IPS-20b (cell line): ENCODE measurements around the gene CNTN4.

ENCODE experiments used
- H3K27ac ChIP-seq: one replicate; pipeline ENCODE4 v1.5.1; 2013; ENCODE audit warnings: low read length
- H3K27me3 ChIP-seq: 2 replicates; pipeline ENCODE4 v1.6.1; 2013; ENCODE audit warnings: mild to moderate bottlenecking, low read length, inconsistent platforms; ENCODE audit not compliant: insufficient read depth
- H3K36me3 ChIP-seq: 2 replicates; pipeline ENCODE4 v1.6.1; 2013; ENCODE audit warnings: low read depth, mild to moderate bottlenecking, inconsistent platforms, low read length, moderate library complexity; ENCODE audit not compliant: insufficient read depth
- H3K4me1 ChIP-seq: 2 replicates; pipeline ENCODE4 v1.6.1; 2013; ENCODE audit warnings: mild to moderate bottlenecking, control low read depth, inconsistent platforms, low read length, moderate library complexity; ENCODE audit not compliant: insufficient read depth
- H3K4me3 ChIP-seq: 2 replicates; pipeline ENCODE4 v1.5.1; 2013; ENCODE audit warnings: mild to moderate bottlenecking, low read length, inconsistent platforms
- H3K9ac ChIP-seq: 2 replicates; pipeline ENCODE4 v1.6.1; 2013; ENCODE audit warnings: low read depth, mild to moderate bottlenecking, inconsistent platforms, low read length, moderate library complexity
- H3K9me3 ChIP-seq: 2 replicates; pipeline ENCODE4 v1.6.1; 2013; ENCODE audit warnings: mild to moderate bottlenecking, low read depth, low read length, inconsistent platforms; ENCODE audit not compliant: insufficient read depth

Gene CNTN4

DNA sequence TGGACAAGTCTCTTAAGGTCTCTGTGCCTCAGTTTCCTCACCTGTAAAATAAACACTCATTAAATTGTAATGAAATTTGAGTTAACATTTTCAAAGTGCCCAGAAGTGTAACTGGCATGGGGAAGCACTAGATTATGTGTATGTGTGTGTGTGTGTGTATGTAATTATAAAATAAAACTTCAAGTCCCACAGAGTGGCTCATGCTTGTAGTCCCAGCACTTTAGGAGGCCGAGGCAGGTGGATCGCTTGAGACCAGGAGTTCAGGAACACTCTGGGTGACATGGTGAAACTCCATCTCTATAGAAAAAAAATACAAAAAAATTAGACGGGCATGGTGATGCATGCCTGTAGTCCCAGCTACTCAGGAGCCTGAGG is 608.2 kb downstream of the CNTN4 start:
- Histone ChIP-seq H3K27ac (no peak overlapping the region), H3K4me3 (no peak overlapping the region), H3K9me3 (no peaks in the 10 kb centered on the region), H3K36me3 (no peaks in the 10 kb centered on the region), H3K9ac (no peak overlapping the region), H3K4me1 (no peaks in the 10 kb centered on the region), H3K27me3 (no peaks in the 10 kb centered on the region)

DNA sequence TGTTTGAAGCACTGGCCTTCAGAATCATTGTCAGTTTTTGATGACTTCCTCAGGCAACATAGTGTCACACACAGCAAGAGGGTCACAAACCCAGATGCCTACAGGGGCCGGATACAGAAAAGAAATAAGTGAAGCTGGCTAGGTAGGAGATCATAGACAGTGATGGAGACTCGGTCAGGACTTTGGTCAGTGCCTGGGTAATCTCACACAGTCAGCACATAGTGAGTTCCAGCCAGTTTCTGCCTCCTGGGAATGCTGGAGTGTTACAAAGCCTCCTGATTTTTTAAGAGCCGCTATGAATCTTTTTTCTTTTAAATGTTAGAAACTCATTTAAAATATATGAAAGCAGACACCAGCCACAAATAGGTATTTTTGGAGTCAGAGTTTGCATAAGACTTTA is 612.4 kb downstream of the CNTN4 start:
- no peak overlapping the region for H3K9ac ChIP-seq
- H3K9me3 ChIP-seq, result no peaks in the 10 kb centered on the region
- no peak overlapping the region for H3K27ac ChIP-seq
- H3K36me3 ChIP-seq, result no peaks in the 10 kb centered on the region
- H3K4me1 ChIP-seq, result no peaks in the 10 kb centered on the region
- no peak overlapping the region for H3K4me3 ChIP-seq
- H3K27me3 ChIP-seq, result no peaks in the 10 kb centered on the region

DNA sequence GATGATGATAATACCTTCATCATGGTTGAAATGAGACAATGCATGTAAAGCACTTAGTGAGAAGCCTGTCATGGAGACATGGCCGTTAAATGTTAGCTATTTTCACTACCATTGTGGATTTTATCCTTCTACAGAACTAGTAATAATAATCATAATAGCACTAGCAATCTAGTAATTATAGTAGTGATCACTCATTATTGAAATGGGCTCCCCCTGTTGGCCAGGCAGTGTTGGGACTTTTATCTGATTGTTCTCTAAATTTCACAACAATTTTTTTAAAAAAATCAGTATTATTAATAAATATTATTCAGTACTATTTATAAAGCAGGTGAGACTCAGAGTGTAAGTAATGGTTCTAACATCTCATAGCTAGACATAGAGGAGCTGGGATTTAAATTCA is 615.3 kb downstream of the CNTN4 start:
- no peaks in the 10 kb centered on the region for H3K36me3 ChIP-seq
- H3K9me3 ChIP-seq, result no peaks in the 10 kb centered on the region
- no peaks in the 10 kb centered on the region for H3K27me3 ChIP-seq
- no peak overlapping the region for H3K9ac ChIP-seq
- no peaks in the 10 kb centered on the region for H3K4me1 ChIP-seq
- no peak overlapping the region for H3K27ac ChIP-seq
- H3K4me3 ChIP-seq, result no peak overlapping the region

DNA sequence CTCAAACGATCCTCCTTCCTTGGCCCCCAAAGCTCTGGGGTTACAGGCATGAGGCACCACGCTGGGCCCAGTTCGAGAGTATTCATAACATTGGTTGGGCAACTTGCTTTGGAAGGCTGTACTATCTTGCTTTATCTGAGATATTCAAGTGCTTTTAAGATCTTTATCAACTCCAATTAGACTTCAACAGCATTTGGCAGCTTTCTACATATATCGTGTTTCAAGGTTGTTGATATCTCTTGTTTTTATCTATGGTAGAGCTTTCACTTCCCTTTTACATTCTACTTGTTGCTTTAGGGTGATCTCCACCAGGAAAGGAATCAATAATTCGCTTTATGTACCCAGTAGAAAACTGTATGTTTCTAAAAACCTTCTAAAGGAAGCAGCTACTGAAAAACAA is 616.2 kb downstream of the CNTN4 start:
- no peaks in the 10 kb centered on the region for H3K4me1 ChIP-seq
- H3K36me3 ChIP-seq, result no peaks in the 10 kb centered on the region
- no peak overlapping the region for H3K27ac ChIP-seq
- no peaks in the 10 kb centered on the region for H3K9me3 ChIP-seq
- H3K4me3 ChIP-seq, result no peak overlapping the region
- H3K27me3 ChIP-seq, result no peaks in the 10 kb centered on the region
- no peak overlapping the region for H3K9ac ChIP-seq

DNA sequence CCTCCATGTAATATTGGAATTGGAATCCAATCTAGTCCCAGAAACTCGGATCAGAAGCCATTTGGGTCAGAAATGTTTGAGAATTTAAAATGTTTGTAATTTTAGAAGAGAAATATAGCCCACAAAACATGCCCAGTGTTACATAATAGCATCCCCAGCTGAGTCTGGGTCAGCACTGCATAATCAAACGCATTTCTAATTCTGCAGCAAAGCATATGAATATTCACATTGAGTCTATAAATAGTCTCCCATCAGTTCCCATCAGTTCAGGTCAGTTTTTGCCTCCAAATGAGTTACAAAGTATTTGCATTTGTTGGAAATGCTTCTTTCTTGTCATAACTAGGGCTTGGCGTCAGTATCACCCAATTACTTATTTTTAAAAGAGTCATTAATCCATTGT is 628.4 kb downstream of the CNTN4 start:
- H3K27me3 ChIP-seq, result no peaks in the 10 kb centered on the region
- no peak overlapping the region for H3K27ac ChIP-seq
- no peak overlapping the region for H3K9ac ChIP-seq
- H3K4me3 ChIP-seq, result no peak overlapping the region
- peaks cover 8% of the 10 kb centered on the region; the same call in 1 of the 2 replicates for H3K4me1 ChIP-seq
- H3K9me3 ChIP-seq, result no peaks in the 10 kb centered on the region
- no peaks in the 10 kb centered on the region for H3K36me3 ChIP-seq

DNA sequence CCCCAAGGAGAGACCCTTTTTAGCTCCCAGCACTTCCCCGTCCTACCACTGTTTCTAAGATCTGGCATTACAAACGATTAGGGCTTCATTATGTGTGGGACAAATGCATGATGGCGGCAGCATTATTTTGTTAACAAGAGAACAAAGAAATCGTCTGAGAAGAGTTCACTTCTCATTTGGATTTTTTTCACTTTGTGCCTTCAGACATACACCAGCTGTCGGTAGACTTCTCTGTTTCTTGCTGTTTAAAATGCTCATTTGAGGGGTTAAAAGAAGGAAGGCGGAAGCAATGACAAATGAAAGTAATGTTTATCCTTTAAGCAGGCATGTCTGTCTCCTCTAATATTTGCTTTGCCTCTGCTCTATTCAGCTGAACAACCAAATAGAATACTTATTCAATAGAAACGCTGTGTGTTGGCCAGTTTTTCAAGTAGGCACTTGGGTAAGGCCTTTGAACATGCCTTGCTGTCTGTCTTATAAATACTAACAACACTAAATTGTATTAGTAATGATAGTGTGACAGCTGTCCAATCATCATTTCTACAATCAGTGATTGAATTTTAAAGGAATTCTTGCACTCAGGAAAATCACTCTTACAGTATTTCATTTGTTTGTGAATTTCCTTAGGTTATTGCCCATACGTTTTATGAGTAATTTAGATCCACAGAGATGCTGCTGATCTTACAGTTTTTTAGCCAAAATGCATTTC is 629.1 kb downstream of the CNTN4 start:
- Histone ChIP-seq H3K9ac (no peak overlapping the region), H3K27me3 (no peaks in the 10 kb centered on the region), H3K4me1 (peaks cover 8% of the 10 kb centered on the region; the same call in 1 of the 2 replicates), H3K27ac (no peak overlapping the region), H3K36me3 (no peaks in the 10 kb centered on the region), H3K9me3 (no peaks in the 10 kb centered on the region), H3K4me3 (no peak overlapping the region)

DNA sequence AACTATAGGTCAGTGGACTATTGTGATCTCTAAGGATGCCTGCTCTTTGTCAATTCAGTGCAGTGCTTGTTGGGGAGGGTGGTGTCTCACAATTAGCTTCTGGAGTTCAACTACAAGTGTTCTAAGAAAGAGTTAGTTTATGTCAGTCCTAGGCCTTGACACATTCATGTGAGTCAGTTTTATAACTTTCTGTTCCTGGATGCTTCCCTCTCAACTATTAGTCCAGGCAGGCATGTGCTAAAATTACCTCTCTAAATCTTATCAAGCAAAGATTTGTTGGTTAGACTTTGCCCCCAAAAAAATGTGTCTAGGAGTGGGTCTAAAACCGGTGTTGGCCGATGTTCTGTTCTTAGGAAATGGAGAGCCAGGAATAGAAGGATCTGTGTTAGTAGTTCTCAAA is 633.2 kb downstream of the CNTN4 start:
- H3K9ac ChIP-seq, result no peak overlapping the region
- H3K4me1 ChIP-seq, result no peaks in the 10 kb centered on the region
- no peak overlapping the region for H3K27ac ChIP-seq
- no peaks in the 10 kb centered on the region for H3K27me3 ChIP-seq
- H3K36me3 ChIP-seq, result no peaks in the 10 kb centered on the region
- no peak overlapping the region for H3K4me3 ChIP-seq
- H3K9me3 ChIP-seq, result no peaks in the 10 kb centered on the region

DNA sequence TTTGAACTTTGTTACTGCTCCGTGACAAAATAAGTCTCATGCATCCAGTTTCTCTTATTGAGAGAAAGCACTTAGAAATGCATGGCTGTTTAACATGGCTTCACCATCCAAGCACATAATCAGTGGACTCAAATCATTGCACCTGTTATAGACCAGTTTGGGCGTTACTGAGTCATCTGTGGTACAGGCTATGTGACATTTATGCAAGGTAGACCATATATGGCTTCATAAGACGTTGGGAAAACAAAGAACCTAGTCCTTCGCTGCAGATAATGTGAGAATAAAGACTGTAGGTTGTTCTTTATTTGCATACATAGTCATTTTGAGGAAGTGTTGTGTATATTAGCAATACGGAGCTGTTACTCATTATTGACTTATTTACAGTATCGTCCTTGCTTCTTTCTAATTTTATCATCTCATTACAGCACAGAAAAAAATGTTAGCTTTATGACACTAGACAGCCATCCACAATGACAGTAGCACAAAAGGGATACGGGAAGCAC is 636.8 kb downstream of the CNTN4 start:
- H3K27me3 ChIP-seq, result no peaks in the 10 kb centered on the region
- H3K4me3 ChIP-seq, result no peak overlapping the region
- H3K9me3 ChIP-seq, result no peaks in the 10 kb centered on the region
- H3K27ac ChIP-seq, result no peak overlapping the region
- no peaks in the 10 kb centered on the region for H3K4me1 ChIP-seq
- no peaks in the 10 kb centered on the region for H3K36me3 ChIP-seq
- H3K9ac ChIP-seq, result no peak overlapping the region

DNA sequence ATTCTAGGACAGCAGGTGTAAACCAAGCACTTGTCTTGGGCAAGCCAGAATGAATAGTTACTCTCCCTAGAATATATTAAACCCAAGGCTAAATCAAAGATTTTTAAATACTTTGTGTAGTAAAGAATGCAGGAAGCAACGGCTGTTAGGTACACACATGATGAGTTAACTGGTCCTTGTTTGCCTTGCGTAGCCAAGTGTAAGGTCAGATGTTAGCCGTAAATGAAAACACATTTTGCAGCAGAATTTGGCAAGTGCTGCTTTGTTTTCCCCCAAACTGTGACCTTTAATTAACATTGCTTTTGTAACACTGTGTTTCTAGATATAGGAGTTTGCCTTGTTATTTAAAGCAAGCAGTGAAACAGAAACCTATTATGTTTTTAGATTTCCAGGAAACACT is 642.9 kb downstream of the CNTN4 start:
- no peak overlapping the region for H3K27ac ChIP-seq
- no peaks in the 10 kb centered on the region for H3K36me3 ChIP-seq
- H3K4me1 ChIP-seq, result no peaks in the 10 kb centered on the region; the same call in 1 of the 2 replicates
- no peaks in the 10 kb centered on the region for H3K9me3 ChIP-seq
- H3K27me3 ChIP-seq, result no peaks in the 10 kb centered on the region
- no peak overlapping the region for H3K4me3 ChIP-seq
- no peak overlapping the region for H3K9ac ChIP-seq

DNA sequence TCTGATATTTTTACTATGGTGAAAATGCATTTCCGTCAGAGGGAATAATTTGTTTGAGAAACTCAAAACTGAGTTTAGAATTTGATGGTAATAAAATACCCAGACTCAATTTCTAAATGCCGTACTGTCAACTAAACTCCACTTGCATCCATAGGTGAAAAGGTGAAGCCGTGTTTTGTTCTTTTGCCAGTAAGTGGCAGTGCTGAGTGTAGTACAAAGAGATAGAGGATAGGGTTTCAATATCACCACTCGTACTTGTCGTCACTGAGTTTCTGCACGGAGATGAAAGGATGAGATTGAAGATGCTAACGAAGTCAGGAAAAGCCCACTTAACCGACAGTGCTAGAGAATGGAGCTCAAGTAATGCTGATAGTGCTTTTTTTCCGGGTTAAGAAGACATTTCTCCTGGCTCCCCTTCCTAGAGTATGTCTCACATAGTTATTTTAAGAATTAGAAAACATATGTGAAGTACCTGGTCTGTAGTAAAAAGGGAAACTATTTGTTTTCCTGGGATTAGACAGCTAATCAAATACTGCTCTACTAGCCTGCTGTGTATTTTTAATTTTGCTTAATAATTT is 666.4 kb downstream of the CNTN4 start:
- Histone ChIP-seq H3K4me1 (peaks cover 4% of the 10 kb centered on the region; the same call in 1 of the 2 replicates), H3K4me3 (no peak overlapping the region), H3K36me3 (no peaks in the 10 kb centered on the region), H3K27ac (no peak overlapping the region), H3K9me3 (no peaks in the 10 kb centered on the region), H3K9ac (no peak overlapping the region), H3K27me3 (no peaks in the 10 kb centered on the region)

DNA sequence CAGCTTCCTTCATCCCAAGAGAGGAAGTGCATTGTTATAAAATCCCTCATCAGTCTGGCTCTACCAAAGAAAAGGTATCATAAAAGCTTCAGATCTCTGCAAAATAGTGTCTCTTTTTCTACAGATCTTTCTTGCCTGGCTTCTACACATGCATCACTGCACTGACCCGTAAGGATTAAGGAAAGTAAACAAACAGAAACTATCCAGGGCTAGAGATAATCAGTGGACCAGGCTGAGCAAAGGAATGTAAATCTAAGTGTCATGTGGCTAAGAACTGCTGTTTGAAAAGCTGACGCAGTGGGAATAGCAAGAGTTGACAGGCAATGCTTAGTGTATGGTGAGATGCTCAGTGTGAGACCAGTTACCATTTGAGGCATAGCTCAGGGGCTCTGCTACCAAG is 671.8 kb downstream of the CNTN4 start:
- Histone ChIP-seq H3K4me3 (no peak overlapping the region), H3K9me3 (no peaks in the 10 kb centered on the region), H3K9ac (no peak overlapping the region), H3K27ac (no peak overlapping the region), H3K4me1 (peaks cover 12% of the 10 kb centered on the region; the same call in 1 of the 2 replicates), H3K27me3 (no peaks in the 10 kb centered on the region), H3K36me3 (no peaks in the 10 kb centered on the region)

DNA sequence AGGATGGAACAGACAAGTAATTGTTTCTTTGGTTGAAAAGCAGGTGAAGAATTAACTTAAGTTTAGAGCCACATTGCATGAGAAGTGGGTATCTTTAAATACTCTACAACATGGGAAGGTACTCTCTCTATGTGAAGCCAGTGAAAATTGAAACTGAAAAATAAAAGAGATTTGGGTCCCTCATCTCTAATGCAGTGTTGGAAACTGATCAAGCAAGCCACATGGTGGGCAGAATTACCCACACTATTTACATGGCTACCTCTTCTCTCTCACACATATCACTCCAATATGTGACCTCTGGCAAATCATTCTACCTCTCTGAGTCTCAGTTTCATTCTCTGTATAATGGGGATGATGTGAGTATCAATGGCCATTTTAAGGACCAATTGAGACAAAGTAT is 672.5 kb downstream of the CNTN4 start:
- H3K9me3 ChIP-seq, result no peaks in the 10 kb centered on the region
- H3K4me3 ChIP-seq, result no peak overlapping the region
- H3K27ac ChIP-seq, result no peak overlapping the region
- H3K36me3 ChIP-seq, result no peaks in the 10 kb centered on the region
- peaks cover 12% of the 10 kb centered on the region; the same call in 1 of the 2 replicates for H3K4me1 ChIP-seq
- H3K9ac ChIP-seq, result no peak overlapping the region
- no peaks in the 10 kb centered on the region for H3K27me3 ChIP-seq
